GM23338 (cell line): ENCODE results near the gene TK1. TPM values are rescaled to one million over a fixed set of nuclear protein-coding genes. Genes with fewer than 3 reads are reported as not detected.

ENCODE experiments used
- ATAC-seq: fragments of 200-7000 bp; cut with Tn5 transposase; 3 replicates; pipeline ENCODE4 v1.9.1; 2020
- DNase-seq: peaks from one replicate; pipeline ENCODE4 v3.0.0-alpha.2; 2015; ENCODE audit warnings: low spot score
- H2AFZ ChIP-seq: fragments of 200-600 bp; sonication (generic); 2 replicates; pipeline ENCODE4 v1.8.0; 2016; ENCODE audit warnings: antibody characterized with exemption, mild to moderate bottlenecking, moderate library complexity
- H3F3A ChIP-seq: fragments of 200-600 bp; sonication (generic); replicated peaks from 2 replicates; pipeline ENCODE4 v1.8.0; 2017; ENCODE audit warnings: antibody characterized with exemption, mixed run types, low read depth
- H3K27ac ChIP-seq: fragments of 200-600 bp; sonication (generic); 2 replicates; pipeline ENCODE4 v1.6.1; 2016; ENCODE audit warnings: low read depth
- H3K27me3 ChIP-seq: fragments of 200-600 bp; sonication (generic); 2 replicates; pipeline ENCODE4 v1.8.0; 2016; ENCODE audit warnings: mild to moderate bottlenecking, mixed run types, moderate library complexity; ENCODE audit not compliant: insufficient read depth
- H3K36me3 ChIP-seq: fragments of 200-600 bp; sonication (generic); 2 replicates; pipeline ENCODE4 v1.8.0; 2016; ENCODE audit warnings: mild to moderate bottlenecking; ENCODE audit not compliant: insufficient read depth
- H3K4me1 ChIP-seq: fragments of 200-600 bp; sonication (generic); 2 replicates; pipeline ENCODE4 v1.8.0; 2016; ENCODE audit warnings: mild to moderate bottlenecking, moderate library complexity; ENCODE audit not compliant: insufficient read depth
- H3K4me2 ChIP-seq: fragments of 200-600 bp; sonication (generic); 2 replicates; pipeline ENCODE4 v1.7.1; 2017; ENCODE audit warnings: mixed run types
- H3K4me3 ChIP-seq: fragments of 200-600 bp; sonication (generic); 2 replicates; pipeline ENCODE4 v1.6.1; 2016; ENCODE audit warnings: mixed run types
- H3K79me2 ChIP-seq: fragments of 200-600 bp; sonication (generic); replicated peaks from 2 replicates; pipeline ENCODE4 v1.8.0; 2017; ENCODE audit warnings: mild to moderate bottlenecking; ENCODE audit not compliant: insufficient read depth
- H3K9me2 ChIP-seq: fragments of 200-600 bp; sonication (generic); 2 replicates; pipeline ENCODE4 v1.8.0; 2017; ENCODE audit not compliant: insufficient read depth
- H4K20me1 ChIP-seq: fragments of 200-600 bp; sonication (generic); replicated peaks from 2 replicates; pipeline ENCODE4 v1.8.0; 2017; ENCODE audit warnings: mild to moderate bottlenecking; ENCODE audit not compliant: insufficient read depth
- H3K27ac Mint-ChIP-seq: 2 replicates; pipeline ENCODE4 v1.8.0; 2020; ENCODE audit warnings: inconsistent platforms, mild to moderate bottlenecking, moderate library complexity, mixed read lengths
- H3K27me3 Mint-ChIP-seq: 3 replicates; pipeline ENCODE4 v1.8.0; 2022; ENCODE audit warnings: low read depth, mild to moderate bottlenecking, moderate library complexity, mixed read lengths, inconsistent platforms; ENCODE audit not compliant: insufficient read depth, poor library complexity
- H3K36me3 Mint-ChIP-seq: 3 replicates; pipeline ENCODE4 v1.8.0; 2021; ENCODE audit warnings: low read depth, mild to moderate bottlenecking, inconsistent platforms, moderate library complexity, mixed read lengths
- H3K4me1 Mint-ChIP-seq: 3 replicates; pipeline ENCODE4 v1.8.0; 2020; ENCODE audit warnings: mild to moderate bottlenecking, inconsistent platforms, mixed read lengths
- H3K4me3 Mint-ChIP-seq: 3 replicates; pipeline ENCODE4 v1.8.0; 2021; ENCODE audit warnings: moderate library complexity, mild to moderate bottlenecking, inconsistent platforms, mixed read lengths
- H3K9me3 Mint-ChIP-seq: 3 replicates; pipeline ENCODE4 v1.8.0; 2020; ENCODE audit warnings: moderate library complexity, mild to moderate bottlenecking, inconsistent platforms, mixed read lengths
- CREB1 ChIP-seq: fragments of 250-450 bp; sonication (Bioruptor Pico); IDR thresholded peaks from 2 replicates; pipeline ENCODE4 v1.5.0; 2020; ENCODE audit warnings: low read depth, mild to moderate bottlenecking, moderate library complexity
- CTCF ChIP-seq, 2 experiments: fragments of 200-600 bp in 1 of 2; sonication (generic) in 1 of 2; conservative IDR thresholded peaks; 2 replicates each; pipeline versions ENCODE4 v1.5.1 to v1.6.1; 2016 to 2017; ENCODE audit warnings: antibody characterized with exemption in 2 of 2, low read depth in 2 of 2, mild to moderate bottlenecking in 2 of 2, moderate library complexity in 1 of 2
- EZH2 ChIP-seq: fragments of 200-600 bp; sonication (generic); IDR thresholded peaks from one replicate; pipeline ENCODE4 v1.8.0; 2017; ENCODE audit warnings: antibody characterized with exemption, mild to moderate bottlenecking, low read depth; ENCODE audit not compliant: unreplicated experiment
- EZH2phosphoT487 ChIP-seq: fragments of 200-600 bp; sonication (generic); IDR thresholded peaks from one replicate; pipeline ENCODE4 v1.8.1; 2018; ENCODE audit warnings: antibody characterized with exemption; ENCODE audit not compliant: unreplicated experiment
- JUNB ChIP-seq: IDR thresholded peaks from one replicate; pipeline ENCODE4 v1.6.1; 2016; ENCODE audit warnings: antibody characterized with exemption; ENCODE audit not compliant: unreplicated experiment
- NANOG ChIP-seq: IDR thresholded peaks from 2 replicates; pipeline ENCODE4 v1.6.1; 2016; ENCODE audit warnings: antibody characterized with exemption, borderline replicate concordance
- POLR2AphosphoS5 ChIP-seq: IDR thresholded peaks from 2 replicates; pipeline ENCODE4 v1.6.1; 2016; ENCODE audit warnings: antibody characterized with exemption, low read depth
- REST ChIP-seq: IDR thresholded peaks from one replicate; pipeline ENCODE4 v1.6.1; 2018; ENCODE audit warnings: antibody characterized with exemption; ENCODE audit not compliant: unreplicated experiment
- STAT1 ChIP-seq: IDR thresholded peaks from one replicate; pipeline ENCODE4 v1.6.1; 2016; ENCODE audit warnings: antibody characterized with exemption; ENCODE audit not compliant: unreplicated experiment
- ZNF331 ChIP-seq: fragments of 250-450 bp; sonication (Bioruptor Pico); IDR thresholded peaks from 2 replicates; pipeline ENCODE4 v1.5.0; 2020; ENCODE audit warnings: low read depth, mild to moderate bottlenecking, moderate library complexity
- polyA plus RNA-seq: library from polyadenylated mRNA; unstranded; fragments of >200 nt; fragmentation: Nextera tagmentation; extraction: Ambion mirVana; gene quantifications from 2 replicates; pipeline ENCODE4 v1.2.1, GENCODE V29; 2016
- total RNA-seq: library from RNA; depleted of rRNA; stranded (reverse); fragments of >200 nt; shearing (Covaris generic); gene quantifications from 2 replicates; pipeline ENCODE4 v1.2.3, GENCODE V29; 2014

TK1 gene
- total and polyA plus RNA-seq, 2 experiments from 2014 or later, result 74.5 to 84.4 TPM

GRCh38 chr17:78206298-78206697, 19.4 kb upstream of the TK1 start:
- Histone ChIP-seq H3K79me2 (no peaks in the 10 kb centered on the region), H3K4me2 (no peak overlapping the region), H3K27ac (no peak overlapping the region), H3K4me3 (no peak overlapping the region), H3K36me3 (no peaks in the 10 kb centered on the region), H4K20me1 (peaks cover 1% of the 10 kb centered on the region), H2AFZ (no peak overlapping the region), H3K27me3 (no peaks in the 10 kb centered on the region), H3K9me2 (no peaks in the 10 kb centered on the region), H3F3A (no peaks in the 10 kb centered on the region), H3K4me1 (no peaks in the 10 kb centered on the region)
- TF ChIP-seq JUNB (no peak), CTCF (conservative IDR thresholded peaks at IDR 0.05; ENCODE audit: low read depth in 2 of 2) (peak; percentile 29 to 39; a peak in 3 of 4 replicates)
- Mint-ChIP-seq H3K4me3 (no peak overlapping the region), H3K4me1 (no peaks in the 10 kb centered on the region; the same call in 2 of the 3 replicates), H3K9me3 (no peaks in the 10 kb centered on the region), H3K27ac (no peak overlapping the region), H3K36me3 (peaks cover 10% of the 10 kb centered on the region; the same call in 1 of the 3 replicates), H3K27me3 (peaks cover 5% of the 10 kb centered on the region)
- ATAC-seq (peak; percentile 88), DNase-seq (peak; percentile 51)

GRCh38 chr17:78205124-78205775, 18.4 kb upstream of the TK1 start:
- DNase-seq (no peak), ATAC-seq (no peak)
- TF ChIP-seq POLR2AphosphoS5 (no peak), CTCF (conservative IDR thresholded peaks at IDR 0.05; ENCODE audit: low read depth in 2 of 2) (no peak), NANOG (no peak), JUNB (no peak), EZH2phosphoT487 (no peak), STAT1 (no peak), ZNF331 (no peak), REST (no peak), EZH2 (no peak), CREB1 (no peak)

More at GRCh38 chr17:78205124-78205775, 18.4 kb upstream of the TK1 start:
- Histone ChIP-seq H3K79me2 (no peaks in the 10 kb centered on the region), H3K27me3 (no peaks in the 10 kb centered on the region), H3K27ac (no peak overlapping the region), H2AFZ (no peak overlapping the region), H3K4me1 (no peaks in the 10 kb centered on the region), H3F3A (no peaks in the 10 kb centered on the region), H3K4me3 (no peak overlapping the region), H3K9me2 (no peaks in the 10 kb centered on the region), H3K36me3 (no peaks in the 10 kb centered on the region), H3K4me2 (no peak overlapping the region), H4K20me1 (peaks cover 4% of the 10 kb centered on the region)
- no peak overlapping the region for H3K4me3 Mint-ChIP-seq
- peaks cover 5% of the 10 kb centered on the region for H3K27me3 Mint-ChIP-seq
- H3K27ac Mint-ChIP-seq, result no peak overlapping the region
- H3K4me1 Mint-ChIP-seq, result no peaks in the 10 kb centered on the region; the same call in 2 of the 3 replicates
- H3K36me3 Mint-ChIP-seq, result peaks cover 14% of the 10 kb centered on the region; the same call in 1 of the 3 replicates
- no peaks in the 10 kb centered on the region for H3K9me3 Mint-ChIP-seq
